Measurements from ENCODE around the gene CIB4. TPM values are rescaled to one million over a fixed set of nuclear protein-coding genes. Genes with fewer than 3 reads are reported as not detected.

The CIB4 gene
- total and polyA plus RNA-seq, 2 donors (not counting 1 experiment from before 2014, with no cell fraction given) = not detected

DNA sequence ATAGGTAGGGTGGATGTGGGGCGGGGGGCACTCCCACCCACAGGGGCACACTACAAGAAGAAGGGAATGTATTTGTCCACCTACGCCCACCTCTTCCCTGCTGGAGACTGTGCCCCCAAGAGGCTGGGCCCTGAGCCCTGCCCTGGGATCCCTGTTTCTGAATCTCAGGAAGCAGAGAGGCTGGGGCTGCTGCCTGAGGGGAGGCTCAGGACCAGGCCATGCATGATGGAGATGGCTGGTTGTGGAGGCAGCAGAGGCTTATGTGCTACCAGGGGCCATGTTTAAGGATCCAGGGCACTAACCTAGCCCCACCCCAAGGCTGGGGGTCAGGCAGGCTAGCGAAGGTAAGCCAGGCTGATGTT, 82.1 kb downstream of the CIB4 start:
- peaks cover 4 to 11% of the 10 kb centered on the region in 2 donors for H3K4me1 ChIP-seq (ENCODE audit: control insufficient read depth in 2 of 2, insufficient read depth in 2 of 2, low read length in 2 of 2)
- no peak overlapping the region for H3K27ac ChIP-seq (ENCODE audit: low read length in 2 of 2)
- H3K4me2 ChIP-seq (replicated peaks; ENCODE audit: low read depth, low read length, poor library complexity, severe bottlenecking) = no peak overlapping the region
- 78% methylated on average over 2 of the region's 3 CpGs for WGBS (ENCODE audit: insufficient coverage)
- H3K9ac ChIP-seq (ENCODE audit: low read length) = no peak overlapping the region
- Mint-ChIP-seq H3K27ac (no peak overlapping the region), H3K4me1 (peaks cover 3% of the 10 kb centered on the region), H3K4me3 (no peak overlapping the region), H3K27me3 (peaks cover 70% of the 10 kb centered on the region), H3K9me3 (ENCODE audit: insufficient read depth) (no peaks in the 10 kb centered on the region)
- H3K36me3 ChIP-seq (replicated peaks in 1 of 2; ENCODE audit: control extremely low read depth in 1 of 2, control insufficient read depth in 1 of 2, extremely low read depth in 1 of 2, insufficient read depth in 2 of 2, low read length in 1 of 2) = no peaks in the 10 kb centered on the region
- H3K9me3 ChIP-seq (ENCODE audit: control extremely low read depth in 1 of 3, control insufficient read depth in 2 of 3, insufficient read depth in 1 of 3, low read length in 2 of 3) = peaks cover 0 to 4% (median 0%) of the 10 kb centered on the region in 3 donors
- CTCF ChIA-PET = no interaction called here
- H2AFZ ChIP-seq (ENCODE audit: insufficient read depth, low read depth, low read length, poor library complexity, severe bottlenecking) = no peak overlapping the region
- no peaks in the 10 kb centered on the region for H3K79me2 ChIP-seq (ENCODE audit: control insufficient read depth, insufficient read depth, low read length)
- DNase-seq (no peak), ATAC-seq (ENCODE audit: low read depth) (no peak)
- H3K4me3 ChIP-seq (ENCODE audit: control extremely low read depth in 1 of 5, extremely low read depth in 1 of 5, insufficient read depth in 1 of 5, low read depth in 2 of 5, low read length in 4 of 5) = no peak overlapping the region
- intact Hi-C loops (cut with micrococcal nuclease) = no loop called here
- peaks cover 0 to 38% (median 11%) of the 10 kb centered on the region in 4 experiments for H3K27me3 ChIP-seq (replicated peaks in 1 of 4; ENCODE audit: control extremely low read depth in 1 of 4, control insufficient read depth in 3 of 4, insufficient read depth in 4 of 4, low read length in 3 of 4)
- H4K20me1 ChIP-seq (ENCODE audit: control insufficient read depth, insufficient read depth, low read length, poor library complexity, severe bottlenecking) = no peaks in the 10 kb centered on the region
- TF ChIP-seq, protein P1, sequence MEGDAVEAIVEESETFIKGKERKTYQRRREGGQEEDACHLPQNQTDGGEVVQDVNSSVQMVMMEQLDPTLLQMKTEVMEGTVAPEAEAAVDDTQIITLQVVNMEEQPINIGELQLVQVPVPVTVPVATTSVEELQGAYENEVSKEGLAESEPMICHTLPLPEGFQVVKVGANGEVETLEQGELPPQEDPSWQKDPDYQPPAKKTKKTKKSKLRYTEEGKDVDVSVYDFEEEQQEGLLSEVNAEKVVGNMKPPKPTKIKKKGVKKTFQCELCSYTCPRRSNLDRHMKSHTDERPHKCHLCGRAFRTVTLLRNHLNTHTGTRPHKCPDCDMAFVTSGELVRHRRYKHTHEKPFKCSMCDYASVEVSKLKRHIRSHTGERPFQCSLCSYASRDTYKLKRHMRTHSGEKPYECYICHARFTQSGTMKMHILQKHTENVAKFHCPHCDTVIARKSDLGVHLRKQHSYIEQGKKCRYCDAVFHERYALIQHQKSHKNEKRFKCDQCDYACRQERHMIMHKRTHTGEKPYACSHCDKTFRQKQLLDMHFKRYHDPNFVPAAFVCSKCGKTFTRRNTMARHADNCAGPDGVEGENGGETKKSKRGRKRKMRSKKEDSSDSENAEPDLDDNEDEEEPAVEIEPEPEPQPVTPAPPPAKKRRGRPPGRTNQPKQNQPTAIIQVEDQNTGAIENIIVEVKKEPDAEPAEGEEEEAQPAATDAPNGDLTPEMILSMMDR (IDR thresholded peaks at IDR 0.05) = no peak
- no peak for TF ChIP-seq EZH2 (IDR thresholded peaks at IDR 0.05; ENCODE audit: borderline replicate concordance, insufficient read depth, low read depth, low read length, poor library complexity, severe bottlenecking)
- POLR2A ChIA-PET = no interaction called here

DNA sequence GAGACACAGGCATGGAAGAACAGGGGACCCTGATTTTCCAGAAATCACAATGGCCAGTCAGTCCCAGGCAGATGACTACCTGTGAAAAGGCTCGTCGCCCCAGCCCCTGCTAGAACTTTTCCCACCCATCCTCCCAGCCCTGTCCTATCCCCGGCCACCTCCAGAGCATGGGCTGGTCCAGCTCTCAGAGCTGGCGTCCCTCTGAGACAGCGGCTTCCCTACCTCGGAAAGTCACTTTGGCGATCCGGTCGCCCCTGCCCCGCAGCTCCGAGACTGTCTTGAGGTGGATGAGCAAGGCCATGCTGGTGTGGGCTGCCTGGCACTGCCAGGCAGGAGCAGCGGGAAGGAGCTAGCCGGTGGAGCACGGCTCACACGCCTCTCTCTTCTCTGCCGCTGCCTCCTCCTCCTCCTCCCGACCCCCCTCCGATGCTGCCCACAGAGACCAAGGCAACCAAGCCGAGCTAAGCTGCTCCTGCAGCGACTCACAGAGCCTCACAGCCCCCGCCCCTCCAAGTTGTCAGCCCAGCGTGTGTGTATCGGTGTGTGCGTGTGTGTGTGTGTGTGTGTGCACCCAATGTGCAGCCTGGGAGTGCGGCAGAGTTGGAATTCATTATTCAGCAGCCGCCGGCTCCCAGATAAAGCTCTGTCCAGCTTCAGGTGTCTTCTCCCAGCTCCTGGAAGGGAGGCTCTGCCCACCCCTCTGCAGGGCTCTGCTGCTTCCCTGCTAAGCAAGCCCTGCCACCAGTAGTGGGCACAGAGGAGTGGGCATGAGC, 82.7 kb downstream of the CIB4 start:
- no peak overlapping the region for H3K27ac Mint-ChIP-seq
- H3K9me3 ChIP-seq (ENCODE audit: control extremely low read depth in 1 of 3, control insufficient read depth in 2 of 3, insufficient read depth in 1 of 3, low read length in 2 of 3) = peaks cover 0 to 4% (median 0%) of the 10 kb centered on the region in 3 donors
- ChIA-PET POLR2A (no interaction called here), CTCF (no interaction called here)
- H3K27ac ChIP-seq (ENCODE audit: low read length in 2 of 2) = no peak overlapping the region
- TF ChIP-seq, protein P1 (IDR thresholded peaks at IDR 0.05) = no peak
- no peak for TF ChIP-seq EZH2 (IDR thresholded peaks at IDR 0.05; ENCODE audit: borderline replicate concordance, insufficient read depth, low read depth, low read length, poor library complexity, severe bottlenecking)
- DNase-seq (no peak), ATAC-seq (ENCODE audit: low read depth) (no peak)
- peaks cover 0 to 33% (median 11%) of the 10 kb centered on the region in 4 experiments for H3K27me3 ChIP-seq (replicated peaks in 1 of 4; ENCODE audit: control extremely low read depth in 1 of 4, control insufficient read depth in 3 of 4, insufficient read depth in 4 of 4, low read length in 3 of 4)
- no peak overlapping the region for H3K9ac ChIP-seq (ENCODE audit: low read length)
- intact Hi-C loops (cut with micrococcal nuclease) = no loop called here
- no peak overlapping the region for H3K4me3 ChIP-seq (ENCODE audit: control extremely low read depth in 1 of 5, extremely low read depth in 1 of 5, insufficient read depth in 1 of 5, low read depth in 2 of 5, low read length in 4 of 5)
- H3K9me3 Mint-ChIP-seq (ENCODE audit: insufficient read depth) = no peaks in the 10 kb centered on the region
- peaks cover 69% of the 10 kb centered on the region for H3K27me3 Mint-ChIP-seq
- peaks cover 3% of the 10 kb centered on the region for H3K4me1 Mint-ChIP-seq
- H2AFZ ChIP-seq (ENCODE audit: insufficient read depth, low read depth, low read length, poor library complexity, severe bottlenecking) = no peak overlapping the region
- no peak overlapping the region for H3K4me3 Mint-ChIP-seq
- H3K4me2 ChIP-seq (replicated peaks; ENCODE audit: low read depth, low read length, poor library complexity, severe bottlenecking) = no peak overlapping the region
- 56% methylated on average over 15 of the region's 27 CpGs for WGBS (ENCODE audit: insufficient coverage)
- H3K79me2 ChIP-seq (ENCODE audit: control insufficient read depth, insufficient read depth, low read length) = no peaks in the 10 kb centered on the region
- H4K20me1 ChIP-seq (ENCODE audit: control insufficient read depth, insufficient read depth, low read length, poor library complexity, severe bottlenecking) = no peaks in the 10 kb centered on the region
- H3K36me3 ChIP-seq (replicated peaks in 1 of 2; ENCODE audit: control extremely low read depth in 1 of 2, control insufficient read depth in 1 of 2, extremely low read depth in 1 of 2, insufficient read depth in 2 of 2, low read length in 1 of 2) = no peaks in the 10 kb centered on the region
- H3K4me1 ChIP-seq (ENCODE audit: control insufficient read depth in 2 of 2, insufficient read depth in 2 of 2, low read length in 2 of 2) = peaks cover 4 to 11% of the 10 kb centered on the region in 2 donors

Measured in B cell (primary cell).